Activated gamma-delta T cell (primary cell): ENCODE data around the gene PEMT.
"Not testable (repeated sequence)": the region's sequence is repeated elsewhere in the genome, so short reads cannot be mapped to it uniquely, and the experiment has no call there.

Source experiments
- DNase-seq: peaks from one replicate; lab custom pipeline; 2025; lab: John Stamatoyannopoulos, UW
- total RNA-seq, 2 donors: gene quantifications; one replicate each; lab custom pipeline; 2026; lab: John Stamatoyannopoulos, UW

PEMT gene
- 4.0 to 4.9 reads per million in 2 donors for total RNA-seq

GRCh38 chr17:17591355-17592298, at the start of gene PEMT:
PEMT (minus strand) TSS chr17:17591708; CDS start chr17:17591626, 82 bp downstream.
- peak; percentile 75 for DNase-seq

GRCh38 chr17:17639661-17640270, 48.3 kb upstream of the PEMT start:
- not testable (repeated sequence) for DNase-seq

- no peak for DNase-seq
These were observed 47.0 kb upstream of the PEMT start for GRCh38 chr17:17638467-17638866.

- no peak for DNase-seq
These were observed 44.9 kb upstream of the PEMT start for GRCh38 chr17:17636272-17636885.

- DNase-seq: not testable (repeated sequence)
These were observed 44.2 kb upstream of the PEMT start for GRCh38 chr17:17635537-17636271.

GRCh38 chr17:17635126-17635525, 43.6 kb upstream of the PEMT start:
- DNase-seq: no peak

- no peak for DNase-seq
These were observed 41.8 kb upstream of the PEMT start for GRCh38 chr17:17633310-17633709.

- DNase-seq: not testable (repeated sequence)
These were observed 41.2 kb upstream of the PEMT start for GRCh38 chr17:17632690-17633089.

- DNase-seq: no peak
These were observed 37.0 kb upstream of the PEMT start for GRCh38 chr17:17628388-17629008.

GRCh38 chr17:17626840-17627239, 35.3 kb upstream of the PEMT start:
- DNase-seq: no peak

GRCh38 chr17:17626151-17626805, 34.8 kb upstream of the PEMT start:
- no peak for DNase-seq

- DNase-seq: no peak
These were observed 33.2 kb upstream of the PEMT start for GRCh38 chr17:17624741-17625140.

- no peak for DNase-seq
These were observed 32.4 kb upstream of the PEMT start for GRCh38 chr17:17623904-17624303.

GRCh38 chr17:17621254-17621653, 29.7 kb upstream of the PEMT start:
- no peak for DNase-seq

- no peak for DNase-seq
These were observed 22.2 kb upstream of the PEMT start for GRCh38 chr17:17613708-17614114.

GRCh38 chr17:17612085-17613022, 20.8 kb upstream of the PEMT start:
- DNase-seq: no peak

- DNase-seq: no peak
These were observed 17.6 kb upstream of the PEMT start for GRCh38 chr17:17609121-17609520.

GRCh38 chr17:17606416-17607000, 15.0 kb upstream of the PEMT start:
- DNase-seq: no peak

GRCh38 chr17:17605729-17606088, 14.2 kb upstream of the PEMT start:
- DNase-seq: no peak
